Spleen (tissue), 7 donors: ENCODE measurements around the gene CERT1.

Experiments
- CTCF ChIP-seq, 11 experiments: fragments of 200-600 bp in 7 of 11; fragments of 450-650 bp in 4 of 11; sonication (generic) in 4 of 11; IDR thresholded peaks in 8 of 11; conservative IDR thresholded peaks in 3 of 11; 1 replicate in 7 of 11; 2 replicates in 4 of 11; pipeline versions ENCODE4 v1.4.0 to v1.8.0; 2016 to 2021; ENCODE audit warnings: antibody characterized with exemption in 11 of 11, inconsistent platforms in 4 of 11, mild to moderate bottlenecking in 1 of 11
- POLR2A ChIP-seq, 3 donors: fragments of 450-650 bp; IDR thresholded peaks; one replicate each; pipeline ENCODE4 v1.5.1; 2017; ENCODE audit warnings: antibody characterized with exemption in 3 of 3, mild to moderate bottlenecking in 1 of 3
- POLR2AphosphoS5 ChIP-seq, 3 donors: sonication (generic); formaldehyde crosslinking; IDR thresholded peaks; one replicate each; pipeline ENCODE4 v1.5.1; 2017; ENCODE audit warnings: antibody characterized with exemption in 3 of 3
- donor health status: DM: no; HTN: no; CAD: no; lungs with moderate emphysema.
- donor health status: DM: no; HTN: no; CAD: no.
- donor health status: DM: no; HTN: no; CAD: no.

- no peak for TF ChIP-seq CTCF (IDR thresholded peaks at IDR 0.05 in 8 of 11, conservative IDR thresholded peaks at IDR 0.05 in 3 of 11)
- TF ChIP-seq POLR2A (IDR thresholded peaks at IDR 0.05): no peak
- TF ChIP-seq POLR2AphosphoS5 (IDR thresholded peaks at IDR 0.05): no peak
Observed at GRCh38 chr5:75529185-75529584, 17.8 kb upstream of the CERT1 start.
